Spleen (tissue), 11 donors: ENCODE data around the gene TAX1BP3. TPM values are rescaled to one million over a fixed set of nuclear protein-coding genes. Genes with fewer than 3 reads are reported as not detected.
A peak's percentile ranks its signal among the peaks of the same experiment; 100 is the strongest.

Source experiments
- DNase-seq: peaks from one replicate; pipeline ENCODE4 v3.0.0-alpha.2; 2020
- H3K27ac ChIP-seq, 8 donors: fragments of 200-600 bp; sonication (generic) in 7 of 8; 1 replicate in 4 of 8; 2 replicates in 4 of 8; pipeline versions ENCODE4 v1.5.0 to v1.8.0; 2016 to 2021; ENCODE audit warnings: inconsistent platforms in 4 of 8, mild to moderate bottlenecking in 4 of 8, moderate library complexity in 1 of 8
- H3K27me3 ChIP-seq, 7 donors: fragments of 200-600 bp; sonication (generic) in 6 of 7; replicated peaks in 1 of 7; 1 replicate in 4 of 7; 2 replicates in 3 of 7; pipeline versions ENCODE4 v1.5.0 to v1.8.0; 2016 to 2021; ENCODE audit warnings: inconsistent platforms in 3 of 7, mild to moderate bottlenecking in 1 of 7
- H3K36me3 ChIP-seq, 6 donors: fragments of 200-600 bp; sonication (generic) in 5 of 6; 1 replicate in 4 of 6; 2 replicates in 2 of 6; pipeline versions ENCODE4 v1.5.0 to v1.8.0; 2016 to 2021; ENCODE audit warnings: inconsistent platforms in 2 of 6
- H3K4me1 ChIP-seq, 6 donors: fragments of 200-600 bp; sonication (generic) in 5 of 6; 1 replicate in 3 of 6; 2 replicates in 3 of 6; pipeline versions ENCODE4 v1.5.0 to v1.8.0; 2016 to 2021; ENCODE audit warnings: inconsistent platforms in 3 of 6
- H3K4me3 ChIP-seq, 8 donors: fragments of 200-600 bp; sonication (generic) in 7 of 8; 1 replicate in 4 of 8; 2 replicates in 4 of 8; pipeline versions ENCODE4 v1.5.0 to v1.8.0; 2016 to 2021; ENCODE audit warnings: inconsistent platforms in 4 of 8, mild to moderate bottlenecking in 4 of 8, moderate library complexity in 2 of 8
- H3K9me3 ChIP-seq, 8 donors: fragments of 200-600 bp; sonication (generic) in 7 of 8; 1 replicate in 4 of 8; 2 replicates in 4 of 8; pipeline versions ENCODE4 v1.5.0 to v1.8.0; 2016 to 2021; ENCODE audit warnings: inconsistent platforms in 4 of 8
- CTCF ChIP-seq, 11 experiments: fragments of 200-600 bp in 7 of 11; fragments of 450-650 bp in 4 of 11; sonication (generic) in 4 of 11; IDR thresholded peaks in 8 of 11; conservative IDR thresholded peaks in 3 of 11; 1 replicate in 7 of 11; 2 replicates in 4 of 11; pipeline versions ENCODE4 v1.4.0 to v1.8.0; 2016 to 2021; ENCODE audit warnings: antibody characterized with exemption in 11 of 11, inconsistent platforms in 4 of 11, mild to moderate bottlenecking in 1 of 11
- POLR2A ChIP-seq, 3 donors: fragments of 450-650 bp; IDR thresholded peaks; one replicate each; pipeline ENCODE4 v1.5.1; 2017; ENCODE audit warnings: antibody characterized with exemption in 3 of 3, mild to moderate bottlenecking in 1 of 3
- POLR2AphosphoS5 ChIP-seq, 3 donors: sonication (generic); formaldehyde crosslinking; IDR thresholded peaks; one replicate each; pipeline ENCODE4 v1.5.1; 2017; ENCODE audit warnings: antibody characterized with exemption in 3 of 3
- WGBS, 5 donors: extraction: QIAGEN DNeasy Blood & Tissue Kit in 3 of 5; methylation state at CpG; one replicate each; pipeline versions ENCODE4 v1.1.5 to v1.1.7; 2013 to 2018; 5-methylcytosine and 5-hydroxymethylcytosine counted together
- intact Hi-C: fragments of 100-400 bp; cut with DNase I; formaldehyde crosslinking; loops from one replicate; pipeline ENCODE4 v1.15.0; 2023; ENCODE audit warnings: low total_unique reads
- polyA plus RNA-seq, 3 donors: library from polyadenylated mRNA; stranded (reverse); fragments of 200-250 nt; gene quantifications; one replicate each; pipeline ENCODE4 v1.2.1, GENCODE V29; 2013
- total RNA-seq, 7 donors: library from RNA; depleted of rRNA in 3 of 7; stranded (reverse); fragments of >200 nt in 3 of 7; fragmentation: NEBNext Ultra II Directional in 4 of 7; extraction: Animal tissue kit (Norgen Biotek cat#: 25700) in 4 of 7; gene quantifications; one replicate each; pipeline versions ENCODE4 v1.1.0 to v1.2.1, GENCODE V29; 2016 to 2021
- donor health status: healthy with polysubstance abuse.
- donor health status: DM: no; HTN: no; CAD: no; lungs with moderate emphysema.
- donor health status: DM: no; HTN: no; CAD: no.
- donor health status: Bipolar disorder and iron deficiency.
- donor health status: healthy.
- donor health status: DM: no; HTN: no; CAD: no.
- donor health status: DM: yes; HTN: yes; CAD: no.

TAX1BP3 gene
- total and polyA plus RNA-seq, 10 donors, result 32.9 to 65.7 (median 52.6) TPM

- TF ChIP-seq CTCF (IDR thresholded peaks at IDR 0.05 in 8 of 11, conservative IDR thresholded peaks at IDR 0.05 in 3 of 11) (no peak), POLR2AphosphoS5 (IDR thresholded peaks at IDR 0.05) (no peak), POLR2A (IDR thresholded peaks at IDR 0.05) (no peak)
- peaks cover 0 to 38% (median 7%) of the 10 kb centered on the region in 6 donors for H3K36me3 ChIP-seq
- WGBS, 5 donors, result 0 to 1% (median 0%) methylated on average over 17 to 32 of the region's 32 CpGs
- no peaks in the 10 kb centered on the region for H3K9me3 ChIP-seq
- intact Hi-C loops, result no loop called here
- peaks cover 15 to 57% (median 38%) of the 10 kb centered on the region in 6 donors for H3K4me1 ChIP-seq
- peak overlapping the region; percentile 61 to 95 (median 92) for H3K27ac ChIP-seq
- H3K4me3 ChIP-seq, result peak overlapping the region; percentile 73 to 99 (median 88)
- no peak for DNase-seq
- H3K27me3 ChIP-seq, result no peaks in the 10 kb centered on the region
Observed at GRCh38 chr17:3669085-3669347, 638 bp upstream of the TAX1BP3 start.

- H3K27me3 ChIP-seq, result no peaks in the 10 kb centered on the region
- intact Hi-C loops, result no loop called here
- peaks cover 15 to 48% (median 37%) of the 10 kb centered on the region in 6 donors for H3K4me1 ChIP-seq
- 9 to 43% (median 11%) methylated on average over 9 to 39 of the region's 39 CpGs for WGBS, 5 donors
- peak overlapping the region; percentile 80 to 95 (median 92) for H3K27ac ChIP-seq
- peak overlapping the region; percentile 73 to 99 (median 88) for H3K4me3 ChIP-seq
- peak; percentile 92 for DNase-seq
- H3K9me3 ChIP-seq, result no peaks in the 10 kb centered on the region
- TF ChIP-seq POLR2A (IDR thresholded peaks at IDR 0.05), result no peak
- no peak for TF ChIP-seq CTCF (IDR thresholded peaks at IDR 0.05 in 8 of 11, conservative IDR thresholded peaks at IDR 0.05 in 3 of 11)
- no peak for TF ChIP-seq POLR2AphosphoS5 (IDR thresholded peaks at IDR 0.05)
- H3K36me3 ChIP-seq, result peaks cover 0 to 46% (median 19%) of the 10 kb centered on the region in 6 donors
Observed at GRCh38 chr17:3667366-3668278, 756 bp downstream of the TAX1BP3 start.

- Histone ChIP-seq H3K27ac (peak overlapping the region in 1 of 8 donors; percentile 94), H3K9me3 (no peaks in the 10 kb centered on the region), H3K4me1 (peaks cover 15 to 46% (median 36%) of the 10 kb centered on the region in 6 donors), H3K27me3 (no peaks in the 10 kb centered on the region), H3K4me3 (no peak overlapping the region), H3K36me3 (peaks cover 0 to 49% (median 19%) of the 10 kb centered on the region in 6 donors)
- intact Hi-C loops, result no loop called here
- WGBS, 5 donors, result 89 to 93% (median 91%) methylated on average over 6 of the region's 6 CpGs
- no peak for TF ChIP-seq POLR2A (IDR thresholded peaks at IDR 0.05)
- no peak for TF ChIP-seq CTCF (IDR thresholded peaks at IDR 0.05 in 8 of 11, conservative IDR thresholded peaks at IDR 0.05 in 3 of 11)
- peak; percentile 15 to 38 (median 29) for TF ChIP-seq POLR2AphosphoS5 (IDR thresholded peaks at IDR 0.05)
- DNase-seq, result no peak
Observed at GRCh38 chr17:3666516-3666915, 1.9 kb downstream of the TAX1BP3 start.

GRCh38 chr17:3665834-3666233 is 2.5 kb downstream of the TAX1BP3 start:
- Histone ChIP-seq H3K27ac (peak overlapping the region in 1 of 8 donors; percentile 94), H3K4me3 (no peak overlapping the region), H3K4me1 (peaks cover 15 to 46% (median 37%) of the 10 kb centered on the region in 6 donors), H3K36me3 (peaks cover 0 to 50% (median 19%) of the 10 kb centered on the region in 6 donors), H3K27me3 (no peaks in the 10 kb centered on the region), H3K9me3 (no peaks in the 10 kb centered on the region)
- no peak for TF ChIP-seq CTCF (IDR thresholded peaks at IDR 0.05 in 8 of 11, conservative IDR thresholded peaks at IDR 0.05 in 3 of 11)
- TF ChIP-seq POLR2A (IDR thresholded peaks at IDR 0.05), result no peak
- TF ChIP-seq POLR2AphosphoS5 (IDR thresholded peaks at IDR 0.05), result peak in 2 of 3 donors; percentile 14 to 35
- intact Hi-C loops, result no loop called here
- 81 to 94% (median 85%) methylated on average over 5 of the region's 5 CpGs for WGBS, 5 donors
- no peak for DNase-seq
